SK-N-DZ (cell line): ENCODE data around the gene MFGE8. TPM values are rescaled to one million over a fixed set of nuclear protein-coding genes. Genes with fewer than 3 reads are reported as not detected.
A peak's percentile ranks its signal among the peaks of the same experiment; 100 is the strongest.
"Not testable (repeated sequence)": the region's sequence is repeated elsewhere in the genome, so short reads cannot be mapped to it uniquely, and the experiment has no call there.

ENCODE experiments used
- DNase-seq: peaks from one replicate; pipeline ENCODE4 v3.0.0-alpha.2; 2015; ENCODE audit warnings: low spot score
- polyA plus RNA-seq, 2 experiments: library from polyadenylated mRNA; depleted of rRNA; stranded (reverse); fragments of >200 nt; gene quantifications; 2 replicates each; pipeline ENCODE4 v1.2.3, GENCODE V29; 2014

Gene MFGE8, protein sequence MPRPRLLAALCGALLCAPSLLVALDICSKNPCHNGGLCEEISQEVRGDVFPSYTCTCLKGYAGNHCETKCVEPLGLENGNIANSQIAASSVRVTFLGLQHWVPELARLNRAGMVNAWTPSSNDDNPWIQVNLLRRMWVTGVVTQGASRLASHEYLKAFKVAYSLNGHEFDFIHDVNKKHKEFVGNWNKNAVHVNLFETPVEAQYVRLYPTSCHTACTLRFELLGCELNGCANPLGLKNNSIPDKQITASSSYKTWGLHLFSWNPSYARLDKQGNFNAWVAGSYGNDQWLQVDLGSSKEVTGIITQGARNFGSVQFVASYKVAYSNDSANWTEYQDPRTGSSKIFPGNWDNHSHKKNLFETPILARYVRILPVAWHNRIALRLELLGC
- 33.9 and 45.2 TPM in 2 replicates for polyA plus RNA-seq (2014; cell fraction: cytosol; rRNA removed)
- 50.8 and 51.1 TPM in 2 replicates for polyA plus RNA-seq (2014; cell fraction: nucleus; rRNA removed)

DNA sequence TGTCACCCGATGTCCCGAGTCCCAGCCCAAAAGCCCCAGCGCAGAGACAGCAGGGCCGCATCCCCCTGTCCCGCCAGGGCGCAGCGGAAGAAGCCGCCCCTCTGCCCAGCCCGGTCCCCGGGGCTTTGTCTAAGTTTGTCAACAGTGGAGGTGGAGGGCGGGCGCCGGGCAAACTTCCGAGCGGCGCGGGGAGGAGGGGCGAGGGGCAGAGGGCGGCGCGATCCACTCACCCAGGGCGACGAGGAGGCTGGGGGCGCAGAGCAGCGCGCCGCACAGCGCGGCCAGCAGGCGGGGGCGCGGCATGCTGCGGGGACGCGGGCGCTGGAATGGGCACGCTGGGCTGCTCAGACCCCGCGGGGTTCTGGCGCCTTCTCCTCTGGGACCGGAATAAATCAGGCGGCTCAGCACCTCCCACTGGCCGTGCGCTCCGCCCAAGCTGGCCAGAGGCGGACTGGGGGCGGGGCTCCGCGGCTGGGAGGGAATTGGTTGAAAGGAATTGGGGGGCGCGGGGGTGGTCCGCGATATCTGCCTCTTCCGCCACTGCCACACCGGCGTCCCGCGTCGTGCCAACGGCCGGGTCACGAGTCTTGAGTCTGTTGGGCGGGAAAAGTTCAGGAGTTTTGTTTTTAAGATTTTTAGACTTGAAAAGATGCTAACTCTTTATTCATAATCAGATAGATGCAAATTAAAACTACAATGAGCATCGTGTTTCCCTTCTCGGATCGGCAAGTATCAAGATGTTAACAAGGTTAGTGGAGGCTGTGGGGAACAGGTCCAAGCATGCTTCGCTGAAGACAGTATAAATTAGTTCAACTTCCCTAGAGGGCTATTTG is at the start of gene MFGE8:
TSS of gene MFGE8 (minus strand) at position 363 of the 833 bp plus-strand sequence. CDS start at position 303, 60 bp downstream.
- peak; percentile 73 for DNase-seq

DNA sequence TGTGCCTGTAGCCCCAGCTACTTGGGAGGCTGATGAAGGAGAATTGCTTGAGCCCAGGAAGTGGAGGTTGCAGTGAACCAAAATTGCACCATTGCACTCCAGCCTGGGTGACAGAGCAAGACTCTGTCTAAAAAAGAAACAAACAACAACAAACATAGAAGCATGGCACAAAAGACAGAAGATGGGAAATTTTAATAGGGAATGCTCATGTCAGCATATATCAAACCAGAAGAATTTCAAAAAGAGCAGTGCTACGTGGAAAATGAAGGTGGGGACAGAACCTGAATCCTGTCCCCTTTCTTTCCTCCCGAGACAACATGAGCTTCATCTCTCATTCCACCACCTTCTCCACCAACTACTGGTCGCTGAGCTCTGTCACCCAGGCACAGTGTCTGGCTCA is 46.3 kb upstream of the MFGE8 start:
- no peak for DNase-seq

DNA sequence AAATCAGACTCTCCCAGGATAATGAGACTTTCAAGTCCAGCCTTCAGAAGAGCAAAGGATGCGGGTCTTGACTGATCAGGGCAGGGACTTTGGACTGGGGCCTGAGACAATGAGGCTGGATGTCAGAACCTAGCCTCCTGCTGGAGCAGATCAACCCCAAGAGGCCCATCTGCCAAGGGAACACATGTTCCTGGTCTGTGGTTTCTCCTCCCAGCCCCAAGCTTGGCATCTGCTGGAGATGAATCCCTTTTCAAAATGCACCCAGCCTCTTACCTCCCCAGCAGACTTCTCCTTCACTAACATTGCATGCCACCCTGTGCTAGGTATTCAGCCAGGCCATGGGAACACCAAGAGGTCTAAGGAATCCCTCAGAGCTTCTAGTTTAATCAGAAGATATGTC is 43.7 kb upstream of the MFGE8 start:
- no peak for DNase-seq

DNA sequence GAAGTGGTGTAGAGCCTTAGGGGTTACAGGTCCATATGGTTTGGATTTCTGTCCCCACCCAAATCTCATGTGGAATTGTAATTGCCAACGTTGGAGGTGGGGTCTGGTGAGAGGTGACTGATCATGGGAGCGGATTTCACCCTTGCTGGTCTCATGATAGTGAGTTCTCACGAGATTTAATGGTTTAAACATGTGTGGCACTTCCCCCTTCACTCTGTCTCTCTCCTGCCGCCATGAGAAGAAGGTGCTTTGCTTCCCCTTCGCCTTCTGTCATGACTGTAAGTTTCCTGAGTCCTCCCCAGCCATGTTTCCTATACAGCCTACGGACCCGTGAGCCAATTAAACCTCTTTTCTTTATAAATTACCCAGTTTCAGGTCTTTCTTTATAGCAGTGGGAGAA is 43.1 kb upstream of the MFGE8 start:
- no peak for DNase-seq

DNA sequence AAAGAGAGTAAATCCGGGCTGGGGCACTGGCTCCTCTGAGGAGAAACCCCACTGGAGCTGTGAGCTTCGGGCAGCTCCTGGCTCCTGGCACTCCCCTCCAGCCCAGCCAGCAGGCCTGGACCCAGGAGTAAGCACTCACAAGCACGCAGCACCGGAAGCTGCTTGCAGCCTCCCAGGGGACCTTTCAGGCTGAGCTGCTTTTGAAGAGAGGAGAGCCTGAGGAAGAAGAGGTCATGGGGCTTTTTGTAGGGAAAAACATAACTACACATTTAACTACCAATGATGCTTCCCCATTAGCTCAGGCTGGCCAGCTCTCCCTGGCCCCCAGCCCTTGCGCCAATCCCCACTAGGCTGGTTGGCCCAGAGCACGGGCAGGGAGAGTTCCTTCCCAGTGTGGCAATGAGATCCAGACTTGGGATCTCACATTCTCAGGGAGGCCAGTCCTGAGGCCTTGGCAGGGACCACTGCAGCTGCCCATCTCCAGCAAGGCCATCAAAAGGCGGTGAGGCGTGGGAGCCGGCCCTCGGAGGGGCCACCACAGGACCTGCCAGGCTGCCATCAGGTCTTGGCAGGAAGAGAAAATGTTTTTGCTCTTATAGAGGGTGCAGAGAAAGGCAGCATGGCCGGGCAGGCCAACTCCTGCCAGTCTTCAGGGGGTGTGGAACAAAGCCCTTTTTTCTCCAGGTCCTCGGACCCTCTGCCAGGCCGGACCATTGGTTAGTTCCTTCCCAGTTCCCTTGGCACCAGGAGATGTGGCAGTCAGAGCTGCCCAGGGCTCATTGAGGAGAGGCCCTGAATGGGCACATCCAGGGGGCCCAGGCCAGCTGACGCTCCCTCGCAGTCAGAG is 41.5 kb upstream of the MFGE8 start:
- peak; percentile 44 for DNase-seq

DNA sequence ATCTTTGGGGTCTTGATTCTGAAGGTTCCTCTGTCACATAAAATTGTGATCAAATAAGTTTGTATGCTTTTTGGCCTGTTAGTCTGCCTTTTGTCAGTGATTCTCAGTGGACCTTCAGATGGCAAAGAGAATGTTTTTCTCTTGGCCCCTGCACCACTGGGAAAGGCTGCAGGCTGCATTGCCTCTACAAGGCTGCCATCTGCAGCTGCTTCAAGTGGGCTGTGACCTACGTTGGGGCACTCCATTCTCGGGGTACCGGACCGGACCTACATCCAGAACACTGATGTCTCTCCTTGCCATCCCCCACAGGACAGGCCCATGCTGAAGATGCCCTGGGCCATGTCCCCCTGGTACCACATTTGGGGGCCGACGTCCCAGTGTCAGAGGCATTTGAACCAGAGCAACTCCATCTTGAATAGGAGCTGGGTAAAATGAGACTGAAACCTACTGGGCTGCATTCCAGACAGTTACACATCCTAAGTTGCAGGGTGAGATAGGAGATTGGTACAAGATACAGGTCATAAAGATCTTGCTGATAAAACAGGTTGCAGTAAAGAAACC is 37.5 kb upstream of the MFGE8 start:
- DNase-seq = no peak

DNA sequence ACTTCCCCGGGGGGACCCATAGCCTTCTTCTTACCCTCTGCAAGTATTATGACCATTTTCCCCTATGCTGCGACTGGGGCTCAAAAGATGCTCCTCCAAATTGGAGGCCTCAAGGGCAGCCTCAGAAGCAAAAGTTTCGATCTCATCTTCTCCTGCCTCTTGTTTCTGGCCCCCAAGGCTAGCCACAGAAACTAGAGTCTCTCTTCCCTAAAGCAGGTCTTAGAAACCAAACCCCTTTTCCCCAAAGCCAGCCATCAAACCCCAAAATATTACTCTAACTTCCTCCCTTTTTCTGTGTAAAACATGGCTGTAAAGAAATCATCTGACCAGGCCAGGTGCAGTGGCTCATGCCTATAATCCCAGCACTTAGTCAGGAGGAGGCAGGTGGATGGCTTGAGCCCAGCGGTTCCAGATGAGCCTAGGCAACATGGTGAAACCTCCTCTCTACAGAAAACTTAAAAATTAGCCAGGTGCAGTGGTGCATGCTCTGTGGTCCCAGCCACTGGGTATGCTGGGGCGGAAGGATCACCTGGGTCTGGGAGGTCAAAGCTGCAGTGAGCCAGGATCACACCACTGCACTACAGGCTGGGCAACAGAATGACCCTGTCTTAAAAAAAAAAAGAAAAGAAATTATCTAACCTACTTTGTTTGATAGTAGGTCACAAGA is 36.7 kb upstream of the MFGE8 start:
- DNase-seq = no peak

DNA sequence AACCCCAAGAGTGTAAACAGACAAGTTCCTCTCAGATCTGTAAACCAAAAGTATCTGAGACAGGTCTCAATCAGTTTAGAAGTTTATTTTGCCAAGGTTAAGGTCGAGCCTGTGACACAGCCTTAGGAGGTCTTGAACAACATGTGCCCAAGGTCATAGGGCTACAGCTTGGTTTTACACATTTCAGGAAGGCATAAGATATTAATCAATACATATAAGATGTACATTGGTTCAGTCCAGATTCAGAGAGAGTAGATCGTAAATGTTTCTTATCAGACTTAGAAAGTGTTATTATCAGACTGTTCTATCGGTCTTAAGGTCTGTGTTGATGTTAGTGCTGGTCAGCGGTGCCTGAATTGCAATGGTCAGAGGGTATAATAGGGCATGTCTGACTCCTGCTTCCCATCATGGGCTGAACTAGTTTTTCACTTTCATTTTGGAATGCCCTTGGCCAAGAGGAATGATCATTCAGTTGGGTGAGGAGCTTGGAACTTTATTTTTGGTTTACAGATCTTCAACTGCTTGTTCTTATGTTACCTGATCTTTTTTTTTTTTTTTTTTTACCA is 27.0 kb upstream of the MFGE8 start:
- no peak for DNase-seq

DNA sequence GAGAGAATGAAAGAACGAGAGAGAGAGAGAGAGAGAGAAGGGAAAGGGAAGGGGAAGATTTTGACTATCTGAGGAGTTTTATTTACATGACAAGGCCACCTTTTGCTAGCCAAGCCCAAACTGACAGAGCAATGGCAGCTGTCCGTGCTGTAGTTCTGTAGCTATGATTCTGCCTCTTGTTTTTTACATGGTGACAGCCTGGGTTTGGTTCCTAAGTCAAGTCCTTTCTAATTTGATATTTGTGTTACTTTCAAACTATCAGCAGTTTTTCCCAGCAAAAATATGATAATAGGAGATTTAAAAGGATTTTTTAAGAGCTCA is 26.3 kb upstream of the MFGE8 start:
- DNase-seq = no peak

DNA sequence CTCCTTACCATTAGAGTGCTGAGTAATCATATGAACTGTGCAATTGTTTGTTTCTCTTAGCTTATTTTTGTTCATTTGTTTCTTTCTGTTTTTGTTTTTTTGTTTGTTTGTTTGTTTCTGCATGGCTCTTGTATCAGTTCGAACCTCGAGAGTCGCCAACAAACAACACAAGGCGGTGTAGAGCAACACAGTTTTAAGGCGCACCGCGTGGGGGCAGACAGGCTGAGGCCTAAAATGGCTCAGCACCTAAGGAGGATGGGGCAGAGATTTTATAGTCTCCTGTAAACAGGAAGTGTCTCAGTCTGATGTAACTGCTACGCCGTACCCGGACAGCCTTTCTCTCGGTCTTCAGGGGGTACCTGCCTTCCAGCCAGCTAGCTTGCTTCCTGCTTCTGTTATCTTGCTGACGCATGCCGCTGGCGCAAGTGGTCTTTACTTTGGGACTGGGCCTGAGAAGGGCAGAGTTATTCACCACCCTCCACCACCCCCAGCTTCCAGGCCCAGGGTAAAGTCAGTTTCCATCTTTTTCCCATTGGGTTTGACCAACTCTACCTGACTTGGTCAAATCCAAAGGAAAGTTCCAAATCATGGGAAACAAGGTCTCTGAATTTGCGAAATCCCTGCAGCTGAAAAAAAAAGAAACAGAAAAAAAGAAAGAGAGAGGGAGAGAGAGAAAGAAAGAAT is 25.8 kb upstream of the MFGE8 start:
- DNase-seq = no peak

DNA sequence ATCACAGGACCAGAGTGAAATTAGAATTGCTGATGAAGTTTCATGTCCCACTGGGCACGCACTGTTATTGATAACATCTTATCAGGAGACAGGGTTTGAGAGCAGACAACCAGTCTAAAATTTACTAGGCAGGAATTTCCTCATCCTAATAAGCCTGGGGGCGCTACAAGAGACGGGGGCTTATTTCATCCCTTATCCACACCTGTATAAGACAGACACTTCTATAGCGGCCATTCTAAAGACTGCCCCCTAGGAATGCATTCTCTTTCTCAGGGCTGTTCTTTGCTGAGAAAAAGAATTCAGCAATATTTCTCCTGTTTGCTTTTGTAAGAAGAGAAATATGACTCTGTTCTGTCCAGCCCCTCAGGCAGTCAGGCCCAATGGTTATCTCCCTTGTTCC is 21.3 kb upstream of the MFGE8 start:
- DNase-seq = not testable (repeated sequence)

DNA sequence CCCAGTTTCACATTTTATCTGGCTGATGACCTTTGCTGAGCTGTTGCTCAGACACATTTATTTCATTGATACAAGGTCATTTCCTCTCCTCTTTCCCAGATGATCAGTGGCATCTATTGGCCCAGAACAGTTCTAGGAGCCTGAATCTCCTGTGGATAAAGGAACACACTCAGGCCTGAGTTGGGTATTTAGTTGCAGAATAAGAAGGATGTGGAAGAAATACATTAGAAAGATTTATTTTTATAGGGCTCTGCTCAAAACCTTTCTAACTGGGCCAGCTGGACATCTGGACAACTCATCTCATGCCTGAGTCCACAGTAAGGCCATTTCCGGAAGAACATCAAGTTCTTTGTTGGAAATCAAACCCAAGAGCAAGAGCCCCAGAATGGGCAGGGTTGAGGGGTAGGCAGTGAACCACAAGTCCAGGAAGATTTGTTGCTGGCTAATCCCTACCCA is 19.7 kb upstream of the MFGE8 start:
- no peak for DNase-seq

DNA sequence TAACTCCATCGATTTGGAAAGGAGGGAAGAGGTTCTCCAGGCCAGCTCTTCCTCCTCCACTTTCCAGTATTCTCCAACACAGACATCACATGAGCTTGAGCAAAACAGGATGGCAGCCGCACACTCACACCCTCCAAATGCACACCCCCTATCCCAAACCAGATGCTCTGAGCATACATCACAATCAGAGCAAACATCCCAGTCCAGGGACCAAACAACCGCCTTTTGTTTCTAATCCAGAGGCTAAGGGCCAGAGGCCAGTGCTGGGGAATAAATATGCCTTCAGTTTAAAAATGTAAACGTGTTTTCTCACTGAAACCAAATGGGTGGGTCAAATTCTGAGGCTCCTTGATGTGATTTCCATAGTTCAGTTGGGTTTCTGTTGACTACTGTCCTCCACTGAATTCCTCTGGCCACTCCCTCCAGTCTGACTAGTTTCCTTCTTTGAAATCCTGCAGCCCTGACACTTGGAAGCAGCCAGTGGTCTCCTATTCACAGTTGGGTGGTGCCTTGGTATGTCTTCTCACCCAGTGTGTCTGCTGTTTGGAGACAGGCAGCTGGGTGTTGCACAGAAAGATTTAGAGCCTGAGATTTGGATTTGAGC is 19.2 kb upstream of the MFGE8 start:
- no peak for DNase-seq

DNA sequence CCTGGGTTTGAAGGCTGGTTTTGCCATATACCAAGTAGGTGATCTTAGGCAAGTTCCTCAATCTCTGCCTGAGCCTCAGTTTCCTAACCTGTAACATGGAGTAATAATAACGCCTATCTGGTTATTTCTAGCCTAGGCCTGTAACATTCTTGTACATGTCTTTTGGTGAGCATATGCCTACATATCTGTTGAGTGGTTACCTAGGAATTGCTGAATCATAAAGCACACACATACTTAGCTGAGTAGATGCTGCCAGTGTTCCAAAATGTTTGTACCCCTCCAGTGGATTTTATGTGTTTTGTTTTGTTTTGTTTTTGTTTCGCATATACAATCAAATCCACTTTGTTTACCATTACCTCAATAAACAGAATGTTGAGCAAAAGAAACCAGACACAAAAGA is 17.4 kb upstream of the MFGE8 start:
- no peak for DNase-seq

DNA sequence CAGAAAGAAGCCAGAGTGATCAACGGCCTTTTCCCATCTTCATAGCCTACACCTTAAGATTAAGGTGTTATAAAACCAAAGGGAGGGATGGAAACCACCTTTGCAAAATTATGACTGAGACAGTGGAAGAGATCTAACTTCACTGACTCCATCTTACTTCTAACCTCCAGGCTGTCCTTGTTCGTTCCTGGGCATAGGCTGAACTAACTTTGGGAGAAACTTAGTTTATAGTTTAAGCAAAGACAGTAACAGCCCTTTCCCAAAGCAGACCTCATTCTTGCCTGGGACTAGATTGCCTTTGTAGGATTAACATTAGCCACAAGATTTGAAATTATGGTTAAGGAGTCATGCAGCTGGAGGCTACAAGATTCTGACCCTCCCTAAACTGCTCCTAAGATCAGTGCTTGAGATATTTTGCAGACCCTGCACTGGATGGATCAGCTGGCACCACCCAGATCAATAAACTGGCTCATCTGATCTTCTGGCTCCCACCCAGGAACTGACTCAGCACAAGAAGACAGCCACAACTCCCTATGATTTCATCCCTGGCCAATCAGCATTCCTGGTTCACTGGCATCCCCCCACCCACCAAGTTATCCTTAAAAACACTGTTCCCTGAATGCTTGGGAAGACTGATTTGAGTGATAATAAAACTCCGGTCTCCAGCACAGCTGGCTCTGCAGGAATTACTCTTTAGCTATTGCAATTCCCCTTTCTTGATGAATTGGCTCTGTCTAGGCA is 16.3 kb upstream of the MFGE8 start:
- DNase-seq = not testable (repeated sequence)

DNA sequence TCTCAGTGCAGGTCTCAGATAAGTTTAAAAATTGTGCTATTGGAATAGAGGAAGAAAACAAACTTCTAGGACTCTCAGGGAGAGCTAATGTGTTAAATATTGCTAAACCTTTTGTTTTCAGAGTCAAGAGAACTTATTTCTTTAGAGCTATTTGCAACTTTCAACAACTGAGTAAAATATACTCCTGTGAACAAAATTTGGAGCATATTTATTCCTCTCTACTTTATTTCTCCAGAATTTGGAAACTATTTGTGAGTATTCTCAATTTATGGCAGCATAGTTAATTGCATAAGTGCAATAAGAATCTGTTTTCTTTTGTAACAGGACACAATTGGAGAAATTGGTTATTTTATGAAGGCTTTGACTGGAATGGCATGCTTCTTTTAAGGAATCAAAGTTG is 15.0 kb upstream of the MFGE8 start:
- not testable (repeated sequence) for DNase-seq

DNA sequence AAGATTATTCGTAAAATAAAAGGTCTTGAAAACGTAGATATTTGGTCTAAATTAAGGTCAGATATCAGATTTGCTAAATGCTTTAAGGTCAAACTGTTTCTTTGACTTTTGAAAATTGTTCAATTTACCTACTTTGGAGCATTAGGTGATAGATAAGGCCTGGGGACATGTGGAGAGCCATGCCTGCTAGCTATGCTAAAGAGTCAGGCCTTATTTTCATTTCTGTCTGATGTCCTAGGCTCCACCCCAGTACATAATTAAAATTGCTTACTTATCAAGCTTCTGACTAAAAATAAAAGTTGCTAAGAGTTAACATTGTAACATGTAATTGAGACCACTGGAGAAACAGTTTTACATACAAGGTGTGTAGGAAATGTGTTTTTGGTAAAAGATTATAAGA is 12.5 kb upstream of the MFGE8 start:
- DNase-seq = not testable (repeated sequence)

DNA sequence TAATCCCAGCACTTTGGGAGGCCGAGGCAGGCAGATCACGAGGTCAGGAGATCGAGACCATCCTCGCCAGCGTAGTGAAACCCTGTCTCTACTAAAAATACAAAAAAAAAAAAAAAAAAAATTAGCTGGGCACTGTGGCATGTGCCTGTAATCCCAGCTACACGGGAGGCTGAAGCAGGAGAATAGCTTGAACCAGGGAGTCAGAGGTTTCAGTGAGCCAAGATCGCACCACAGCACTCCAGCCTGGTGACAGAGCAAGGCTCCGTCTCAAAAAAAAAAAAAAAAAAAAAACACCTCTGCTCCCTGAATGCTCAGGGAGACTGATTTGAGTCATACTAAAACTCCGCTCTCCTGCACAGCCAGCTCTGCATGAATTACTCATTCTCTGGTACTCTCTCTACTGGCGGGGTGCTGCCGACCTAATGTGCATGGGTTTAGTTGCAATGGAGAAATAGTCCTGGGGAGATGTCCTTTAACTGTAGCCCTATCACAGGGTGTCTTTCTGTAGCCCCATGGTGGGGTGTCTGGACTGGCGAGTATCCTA is 7.8 kb upstream of the MFGE8 start:
- not testable (repeated sequence) for DNase-seq
